HepG2 (cell line): ENCODE results near the gene ATP23. TPM values are rescaled to one million over a fixed set of nuclear protein-coding genes. Genes with fewer than 3 reads are reported as not detected.

Source experiments
- HNRNPUL1 ChIP-seq: fragments of 200-400 bp; formaldehyde crosslinking; IDR thresholded peaks from 2 replicates; pipeline ENCODE4 v1.6.1; 2017; ENCODE audit warnings: low read depth, mild to moderate bottlenecking, low read length, moderate library complexity
- KMT2A ChIP-seq: sonication (generic); formaldehyde crosslinking; IDR thresholded peaks from 2 replicates; pipeline ENCODE4 v1.4.0; 2020; ENCODE audit warnings: missing genetic modification reagents
- RBM22 ChIP-seq: fragments of 200-400 bp; formaldehyde crosslinking; optimal IDR thresholded peaks from 2 replicates; pipeline ENCODE3; 2017; ENCODE audit warnings: mild to moderate bottlenecking, low read length, moderate library complexity
- SMC3 ChIP-seq: IDR thresholded peaks from 2 replicates; pipeline ENCODE4 v1.6.1; 2011; ENCODE audit warnings: low read length, improper control_type of control experiment
- SRSF4 ChIP-seq: fragments of 200-400 bp; formaldehyde crosslinking; IDR thresholded peaks from one replicate; pipeline ENCODE4 v1.6.1; 2018; ENCODE audit warnings: mild to moderate bottlenecking, low read depth, low read length, moderate library complexity; ENCODE audit not compliant: poor library complexity, severe bottlenecking
- ZNF234 ChIP-seq: sonication (generic); formaldehyde crosslinking; conservative IDR thresholded peaks from 2 replicates; pipeline ENCODE4 v1.5.1; 2020; ENCODE audit warnings: mild to moderate bottlenecking, missing genetic modification reagents
- ZNF343 ChIP-seq: sonication (generic); formaldehyde crosslinking; IDR thresholded peaks from 2 replicates; pipeline ENCODE4 v1.4.0; 2020; ENCODE audit warnings: mild to moderate bottlenecking, missing genetic modification reagents
- ZNF501 ChIP-seq: sonication (generic); formaldehyde crosslinking; IDR thresholded peaks from 2 replicates; pipeline ENCODE4 v1.5.1; 2020; ENCODE audit warnings: mild to moderate bottlenecking, moderate library complexity, missing genetic modification reagents
- polyA plus RNA-seq, 8 experiments: library from polyadenylated mRNA; depleted of rRNA in 3 of 8; stranded (reverse) in 7 of 8; unstranded in 1 of 8; fragments of >200 nt; fragmentation: Illumina TruSeq in 4 of 8; extraction: Trizol in 4 of 8; gene quantifications; 2 replicates each; pipeline versions ENCODE4 v1.2.1 to v1.2.3, GENCODE V29; 2011 to 2016; ENCODE audit warnings: low read depth in 4 of 8, missing spikeins in 1 of 8, mixed read lengths in 1 of 8; ENCODE audit not compliant: insufficient read depth in 1 of 8
- total RNA-seq, 5 experiments: library from RNA; depleted of rRNA; stranded (reverse); fragments of >200 nt; fragmentation: Illumina TruSeq; extraction: Trizol; gene quantifications; 2 replicates each; pipeline ENCODE4 v1.2.3, GENCODE V29; 2016; ENCODE audit warnings: low read depth in 1 of 5
- TF ChIP-seq, protein P1 (sequence below): sonication (generic); formaldehyde crosslinking; IDR thresholded peaks from 2 replicates; pipeline ENCODE4 v1.5.1; 2020; ENCODE audit warnings: mild to moderate bottlenecking, missing genetic modification reagents, borderline replicate concordance
- TF ChIP-seq, protein P2 (sequence below): sonication (generic); formaldehyde crosslinking; conservative IDR thresholded peaks from 2 replicates; pipeline ENCODE4 v1.4.0; 2020; ENCODE audit warnings: missing genetic modification reagents
- TF ChIP-seq, protein P3 (sequence below): sonication (generic); formaldehyde crosslinking; IDR thresholded peaks from 2 replicates; pipeline ENCODE4 v1.4.0; 2020; ENCODE audit warnings: low read depth, missing genetic modification reagents
- TF ChIP-seq, protein P4 (sequence below): sonication (generic); formaldehyde crosslinking; IDR thresholded peaks from 2 replicates; pipeline ENCODE4 v1.5.0; 2020; ENCODE audit warnings: mild to moderate bottlenecking, missing genetic modification reagents

Gene ATP23
- total and polyA plus RNA-seq, 2 of the 13 experiments (the other 11 are each of a cell fraction or from before 2014, with no cell fraction given) = 12.1 to 14.7 TPM

DNA sequence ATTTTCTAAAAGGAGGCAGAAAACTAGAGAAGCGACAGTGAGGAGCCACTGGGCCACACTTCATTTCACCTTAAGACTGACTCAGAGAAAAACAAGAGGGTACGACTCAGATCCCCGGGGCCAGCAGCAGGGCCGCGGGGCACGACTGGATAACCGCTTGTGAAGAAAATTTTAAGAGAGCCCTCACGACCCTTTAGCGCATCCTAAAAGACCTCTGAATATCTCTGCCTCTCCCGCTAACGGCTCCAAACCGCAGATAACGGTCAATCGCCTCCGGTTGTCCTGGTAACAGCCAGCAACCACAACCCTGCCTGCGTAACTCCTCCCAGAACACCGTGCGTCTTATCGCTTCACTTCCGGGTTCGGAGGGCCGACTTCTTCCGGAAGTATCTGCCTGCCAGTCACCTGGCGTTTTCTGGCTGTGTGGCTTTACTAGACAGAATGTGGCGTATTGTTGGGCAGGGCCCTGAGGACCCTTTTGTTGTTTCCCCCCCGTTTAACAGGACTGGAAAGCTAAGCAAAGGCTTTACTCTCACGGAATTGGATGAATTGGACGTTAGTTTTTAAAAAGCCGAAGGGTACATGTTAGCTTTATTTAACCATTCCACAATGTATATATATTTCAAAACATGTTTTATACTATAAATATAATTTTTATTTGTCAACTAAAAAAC lies 5.4 kb upstream of the ATP23 start (continued):
- TF ChIP-seq, protein P1, sequence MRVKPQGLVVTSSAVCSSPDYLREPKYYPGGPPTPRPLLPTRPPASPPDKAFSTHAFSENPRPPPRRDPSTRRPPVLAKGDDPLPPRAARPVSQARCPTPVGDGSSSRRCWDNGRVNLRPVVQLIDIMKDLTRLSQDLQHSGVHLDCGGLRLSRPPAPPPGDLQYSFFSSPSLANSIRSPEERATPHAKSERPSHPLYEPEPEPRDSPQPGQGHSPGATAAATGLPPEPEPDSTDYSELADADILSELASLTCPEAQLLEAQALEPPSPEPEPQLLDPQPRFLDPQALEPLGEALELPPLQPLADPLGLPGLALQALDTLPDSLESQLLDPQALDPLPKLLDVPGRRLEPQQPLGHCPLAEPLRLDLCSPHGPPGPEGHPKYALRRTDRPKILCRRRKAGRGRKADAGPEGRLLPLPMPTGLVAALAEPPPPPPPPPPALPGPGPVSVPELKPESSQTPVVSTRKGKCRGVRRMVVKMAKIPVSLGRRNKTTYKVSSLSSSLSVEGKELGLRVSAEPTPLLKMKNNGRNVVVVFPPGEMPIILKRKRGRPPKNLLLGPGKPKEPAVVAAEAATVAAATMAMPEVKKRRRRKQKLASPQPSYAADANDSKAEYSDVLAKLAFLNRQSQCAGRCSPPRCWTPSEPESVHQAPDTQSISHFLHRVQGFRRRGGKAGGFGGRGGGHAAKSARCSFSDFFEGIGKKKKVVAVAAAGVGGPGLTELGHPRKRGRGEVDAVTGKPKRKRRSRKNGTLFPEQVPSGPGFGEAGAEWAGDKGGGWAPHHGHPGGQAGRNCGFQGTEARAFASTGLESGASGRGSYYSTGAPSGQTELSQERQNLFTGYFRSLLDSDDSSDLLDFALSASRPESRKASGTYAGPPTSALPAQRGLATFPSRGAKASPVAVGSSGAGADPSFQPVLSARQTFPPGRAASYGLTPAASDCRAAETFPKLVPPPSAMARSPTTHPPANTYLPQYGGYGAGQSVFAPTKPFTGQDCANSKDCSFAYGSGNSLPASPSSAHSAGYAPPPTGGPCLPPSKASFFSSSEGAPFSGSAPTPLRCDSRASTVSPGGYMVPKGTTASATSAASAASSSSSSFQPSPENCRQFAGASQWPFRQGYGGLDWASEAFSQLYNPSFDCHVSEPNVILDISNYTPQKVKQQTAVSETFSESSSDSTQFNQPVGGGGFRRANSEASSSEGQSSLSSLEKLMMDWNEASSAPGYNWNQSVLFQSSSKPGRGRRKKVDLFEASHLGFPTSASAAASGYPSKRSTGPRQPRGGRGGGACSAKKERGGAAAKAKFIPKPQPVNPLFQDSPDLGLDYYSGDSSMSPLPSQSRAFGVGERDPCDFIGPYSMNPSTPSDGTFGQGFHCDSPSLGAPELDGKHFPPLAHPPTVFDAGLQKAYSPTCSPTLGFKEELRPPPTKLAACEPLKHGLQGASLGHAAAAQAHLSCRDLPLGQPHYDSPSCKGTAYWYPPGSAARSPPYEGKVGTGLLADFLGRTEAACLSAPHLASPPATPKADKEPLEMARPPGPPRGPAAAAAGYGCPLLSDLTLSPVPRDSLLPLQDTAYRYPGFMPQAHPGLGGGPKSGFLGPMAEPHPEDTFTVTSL (CRISPR knock-in tag) = no peak
- TF ChIP-seq, protein P2, sequence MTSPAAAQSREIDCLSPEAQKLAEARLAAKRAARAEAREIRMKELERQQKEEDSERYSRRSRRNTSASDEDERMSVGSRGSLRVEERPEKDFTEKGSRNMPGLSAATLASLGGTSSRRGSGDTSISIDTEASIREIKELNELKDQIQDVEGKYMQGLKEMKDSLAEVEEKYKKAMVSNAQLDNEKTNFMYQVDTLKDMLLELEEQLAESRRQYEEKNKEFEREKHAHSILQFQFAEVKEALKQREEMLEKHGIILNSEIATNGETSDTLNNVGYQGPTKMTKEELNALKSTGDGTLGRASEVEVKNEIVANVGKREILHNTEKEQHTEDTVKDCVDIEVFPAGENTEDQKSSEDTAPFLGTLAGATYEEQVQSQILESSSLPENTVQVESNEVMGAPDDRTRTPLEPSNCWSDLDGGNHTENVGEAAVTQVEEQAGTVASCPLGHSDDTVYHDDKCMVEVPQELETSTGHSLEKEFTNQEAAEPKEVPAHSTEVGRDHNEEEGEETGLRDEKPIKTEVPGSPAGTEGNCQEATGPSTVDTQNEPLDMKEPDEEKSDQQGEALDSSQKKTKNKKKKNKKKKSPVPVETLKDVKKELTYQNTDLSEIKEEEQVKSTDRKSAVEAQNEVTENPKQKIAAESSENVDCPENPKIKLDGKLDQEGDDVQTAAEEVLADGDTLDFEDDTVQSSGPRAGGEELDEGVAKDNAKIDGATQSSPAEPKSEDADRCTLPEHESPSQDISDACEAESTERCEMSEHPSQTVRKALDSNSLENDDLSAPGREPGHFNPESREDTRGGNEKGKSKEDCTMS (CRISPR knock-in tag) = no peak
- TF ChIP-seq, protein P3, sequence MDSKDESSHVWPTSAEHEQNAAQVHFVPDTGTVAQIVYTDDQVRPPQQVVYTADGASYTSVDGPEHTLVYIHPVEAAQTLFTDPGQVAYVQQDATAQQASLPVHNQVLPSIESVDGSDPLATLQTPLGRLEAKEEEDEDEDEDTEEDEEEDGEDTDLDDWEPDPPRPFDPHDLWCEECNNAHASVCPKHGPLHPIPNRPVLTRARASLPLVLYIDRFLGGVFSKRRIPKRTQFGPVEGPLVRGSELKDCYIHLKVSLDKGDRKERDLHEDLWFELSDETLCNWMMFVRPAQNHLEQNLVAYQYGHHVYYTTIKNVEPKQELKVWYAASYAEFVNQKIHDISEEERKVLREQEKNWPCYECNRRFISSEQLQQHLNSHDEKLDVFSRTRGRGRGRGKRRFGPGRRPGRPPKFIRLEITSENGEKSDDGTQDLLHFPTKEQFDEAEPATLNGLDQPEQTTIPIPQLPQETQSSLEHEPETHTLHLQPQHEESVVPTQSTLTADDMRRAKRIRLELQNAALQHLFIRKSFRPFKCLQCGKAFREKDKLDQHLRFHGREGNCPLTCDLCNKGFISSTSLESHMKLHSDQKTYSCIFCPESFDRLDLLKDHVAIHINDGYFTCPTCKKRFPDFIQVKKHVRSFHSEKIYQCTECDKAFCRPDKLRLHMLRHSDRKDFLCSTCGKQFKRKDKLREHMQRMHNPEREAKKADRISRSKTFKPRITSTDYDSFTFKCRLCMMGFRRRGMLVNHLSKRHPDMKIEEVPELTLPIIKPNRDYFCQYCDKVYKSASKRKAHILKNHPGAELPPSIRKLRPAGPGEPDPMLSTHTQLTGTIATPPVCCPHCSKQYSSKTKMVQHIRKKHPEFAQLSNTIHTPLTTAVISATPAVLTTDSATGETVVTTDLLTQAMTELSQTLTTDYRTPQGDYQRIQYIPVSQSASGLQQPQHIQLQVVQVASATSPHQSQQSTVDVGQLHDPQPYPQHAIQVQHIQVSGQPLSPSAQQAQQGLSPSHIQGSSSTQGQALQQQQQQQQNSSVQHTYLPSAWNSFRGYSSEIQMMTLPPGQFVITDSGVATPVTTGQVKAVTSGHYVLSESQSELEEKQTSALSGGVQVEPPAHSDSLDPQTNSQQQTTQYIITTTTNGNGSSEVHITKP (CRISPR knock-in tag) = no peak
- TF ChIP-seq ZNF234 (CRISPR knock-in tag) (no peak), RBM22 (peak; percentile 61), ZNF343 (CRISPR knock-in tag) (no peak), SMC3 (no peak), KMT2A (CRISPR knock-in tag) (peak; percentile 60), HNRNPUL1 (no peak), ZNF501 (CRISPR knock-in tag) (peak; percentile 55; the same call in 1 of the 2 replicates), SRSF4 (no peak)
- TF ChIP-seq, protein P4, sequence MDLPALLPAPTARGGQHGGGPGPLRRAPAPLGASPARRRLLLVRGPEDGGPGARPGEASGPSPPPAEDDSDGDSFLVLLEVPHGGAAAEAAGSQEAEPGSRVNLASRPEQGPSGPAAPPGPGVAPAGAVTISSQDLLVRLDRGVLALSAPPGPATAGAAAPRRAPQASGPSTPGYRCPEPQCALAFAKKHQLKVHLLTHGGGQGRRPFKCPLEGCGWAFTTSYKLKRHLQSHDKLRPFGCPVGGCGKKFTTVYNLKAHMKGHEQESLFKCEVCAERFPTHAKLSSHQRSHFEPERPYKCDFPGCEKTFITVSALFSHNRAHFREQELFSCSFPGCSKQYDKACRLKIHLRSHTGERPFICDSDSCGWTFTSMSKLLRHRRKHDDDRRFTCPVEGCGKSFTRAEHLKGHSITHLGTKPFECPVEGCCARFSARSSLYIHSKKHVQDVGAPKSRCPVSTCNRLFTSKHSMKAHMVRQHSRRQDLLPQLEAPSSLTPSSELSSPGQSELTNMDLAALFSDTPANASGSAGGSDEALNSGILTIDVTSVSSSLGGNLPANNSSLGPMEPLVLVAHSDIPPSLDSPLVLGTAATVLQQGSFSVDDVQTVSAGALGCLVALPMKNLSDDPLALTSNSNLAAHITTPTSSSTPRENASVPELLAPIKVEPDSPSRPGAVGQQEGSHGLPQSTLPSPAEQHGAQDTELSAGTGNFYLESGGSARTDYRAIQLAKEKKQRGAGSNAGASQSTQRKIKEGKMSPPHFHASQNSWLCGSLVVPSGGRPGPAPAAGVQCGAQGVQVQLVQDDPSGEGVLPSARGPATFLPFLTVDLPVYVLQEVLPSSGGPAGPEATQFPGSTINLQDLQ = no peak
